HG02885 (cell line): ENCODE measurements around the gene NDUFS5.
"Not testable (repeated sequence)": the region's sequence is repeated elsewhere in the genome, so short reads cannot be mapped to it uniquely, and the experiment has no call there.

Experiments used
- ATAC-seq: cut with Tn5 transposase; IDR thresholded peaks from one replicate; pipeline ENCODE4 v1.9.1; 2021; ENCODE audit warnings: mild to moderate bottlenecking; ENCODE audit not compliant: unreplicated experiment, poor library complexity

Gene NDUFS5

DNA sequence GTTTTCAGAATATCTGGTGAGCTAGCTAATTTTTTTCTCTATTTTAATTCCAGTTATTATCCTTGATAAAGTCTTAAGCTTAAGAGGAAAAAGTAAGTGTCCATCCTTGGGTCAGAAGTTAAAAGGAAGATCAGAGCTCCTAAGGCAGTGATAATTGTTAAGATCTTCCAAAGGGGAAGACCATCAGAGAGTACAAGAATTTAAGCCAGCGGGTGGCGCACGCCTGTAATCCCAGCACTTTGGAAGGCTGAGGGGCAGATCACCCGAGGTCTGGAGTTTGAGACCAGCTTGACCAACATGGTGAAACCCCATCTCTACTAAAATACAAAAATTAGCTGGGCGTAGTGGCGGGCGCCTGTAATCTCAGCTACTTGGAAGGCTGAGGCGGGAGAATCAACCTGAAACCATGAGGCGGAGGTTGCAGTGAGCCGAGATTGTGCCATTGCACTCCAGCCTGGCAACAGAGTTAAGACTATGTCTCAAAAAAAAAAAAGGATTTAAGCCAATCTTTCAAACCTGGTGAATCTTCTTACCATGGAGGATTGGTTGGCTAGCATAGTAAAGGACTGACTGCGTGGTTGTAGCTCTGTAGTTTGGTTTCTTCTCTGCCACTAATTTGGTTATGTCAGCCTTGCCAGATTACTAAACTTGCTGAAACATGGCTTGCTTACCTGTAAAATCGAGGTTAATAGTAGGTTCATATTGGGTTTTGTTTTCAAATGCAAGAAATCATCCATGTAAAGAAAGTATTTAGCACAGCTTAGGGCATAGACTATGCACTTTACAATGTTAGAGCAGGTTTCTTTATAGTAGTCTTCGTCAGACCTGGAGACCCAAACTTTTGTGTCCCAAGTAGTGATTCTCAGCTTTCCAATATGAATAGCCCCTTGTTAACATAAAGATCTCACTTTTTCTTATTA lies 19.2 kb upstream of the NDUFS5 start:
- ATAC-seq = no peak

DNA sequence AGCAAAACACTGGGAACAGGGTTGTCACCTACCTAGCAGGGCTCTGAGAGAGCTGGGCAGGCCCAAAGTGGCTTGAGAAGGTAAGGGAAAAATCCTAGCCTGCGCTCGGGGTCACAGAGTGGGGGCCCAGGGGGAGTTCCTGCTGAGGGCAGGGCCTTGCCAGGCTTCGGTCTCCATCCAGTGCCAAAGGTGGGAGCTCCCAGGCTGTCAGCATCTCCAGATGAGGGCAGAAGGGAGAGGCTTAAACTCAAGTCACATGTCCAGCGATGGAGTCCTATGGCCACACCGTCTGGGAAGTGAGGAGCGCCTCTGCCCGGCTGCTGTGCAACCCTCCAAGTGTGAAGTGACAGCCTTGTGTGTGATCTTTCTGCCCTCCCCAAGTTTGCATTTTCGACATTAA lies 11.2 kb upstream of the NDUFS5 start:
- ATAC-seq = not testable (repeated sequence)

DNA sequence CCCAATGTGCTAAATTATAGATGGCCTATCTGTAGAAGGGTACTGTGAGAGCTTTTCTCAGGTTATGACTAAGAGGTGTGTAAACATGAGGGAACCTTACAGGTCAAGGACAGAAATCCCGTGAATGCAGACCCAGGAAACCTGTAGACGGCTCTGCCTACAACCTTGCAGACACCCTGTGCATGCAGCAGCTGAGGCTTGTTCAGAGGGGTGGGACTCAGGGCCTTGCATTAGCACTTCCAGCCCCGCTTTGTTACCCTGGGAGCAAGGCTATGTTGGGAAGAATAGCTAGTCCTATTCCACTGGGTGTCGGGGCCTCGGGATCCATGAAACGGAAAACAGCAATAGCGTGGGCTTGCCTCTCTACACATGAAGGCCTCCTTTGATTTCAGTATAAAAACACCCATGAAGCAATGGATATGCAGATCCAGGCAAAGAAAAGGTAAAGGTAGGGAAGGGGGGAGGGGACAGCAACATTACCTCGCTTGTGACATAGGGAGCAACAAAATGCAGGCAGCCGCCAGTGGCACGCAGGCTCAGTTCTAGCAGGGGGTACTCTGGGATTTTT lies 9.5 kb upstream of the NDUFS5 start:
- ATAC-seq = no peak

DNA sequence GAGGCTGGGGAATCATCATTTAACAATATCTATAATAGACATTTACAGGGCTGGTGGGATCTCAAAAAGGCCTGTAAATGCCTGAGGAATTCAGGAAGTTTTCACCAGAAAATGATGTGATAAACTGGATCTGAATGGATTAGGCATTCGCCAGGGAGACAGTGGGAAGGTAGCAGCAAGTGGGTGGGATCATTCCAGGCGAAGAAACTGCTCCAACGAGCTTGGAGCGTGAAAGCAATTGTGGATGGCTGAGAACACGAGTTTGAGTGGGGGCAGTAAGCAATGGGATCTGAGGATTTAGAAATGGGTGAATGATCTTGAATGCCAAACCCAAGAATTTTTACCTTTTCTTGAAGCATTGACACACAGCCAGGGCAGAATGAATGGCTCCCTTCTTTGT lies 8.9 kb upstream of the NDUFS5 start:
- no peak for ATAC-seq

DNA sequence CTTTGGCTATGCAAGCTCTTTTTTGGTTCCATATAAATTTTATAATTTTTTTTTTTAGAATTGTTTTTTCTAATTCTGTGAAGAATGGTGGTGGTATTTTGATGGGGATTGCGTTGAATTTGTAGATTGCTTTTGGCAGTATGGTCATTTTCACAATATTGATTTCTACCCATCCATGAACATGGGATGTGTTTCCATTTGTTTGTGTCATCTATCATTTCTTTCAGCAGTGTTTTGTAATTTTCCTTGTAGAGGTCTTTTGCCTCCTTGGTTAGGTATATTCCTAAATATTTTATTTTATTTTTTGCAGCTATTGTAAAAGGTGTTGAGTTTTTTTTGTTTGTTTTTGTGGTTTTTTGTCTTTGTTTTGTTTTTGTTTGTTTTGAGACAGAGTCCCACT lies 5.7 kb upstream of the NDUFS5 start:
- not testable (repeated sequence) for ATAC-seq

DNA sequence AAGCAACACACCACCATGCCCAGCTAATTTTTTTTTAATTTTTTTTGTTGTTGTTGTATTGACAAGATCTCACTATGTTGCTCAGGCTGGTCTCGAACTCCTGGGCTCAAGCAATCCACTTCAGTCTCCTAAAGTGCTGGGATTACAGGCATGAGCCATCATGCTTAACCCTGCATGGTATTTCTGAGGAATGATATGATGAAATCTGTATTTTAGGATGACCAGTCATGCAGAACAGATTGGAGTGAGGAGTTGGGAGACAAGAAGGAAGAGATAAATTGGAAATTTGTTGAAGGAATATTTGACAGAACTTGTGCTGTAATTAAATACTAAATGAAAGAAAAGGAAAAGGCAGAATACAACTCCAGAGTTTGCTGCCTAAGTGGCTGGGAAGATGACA lies 4.7 kb upstream of the NDUFS5 start:
- no peak for ATAC-seq

DNA sequence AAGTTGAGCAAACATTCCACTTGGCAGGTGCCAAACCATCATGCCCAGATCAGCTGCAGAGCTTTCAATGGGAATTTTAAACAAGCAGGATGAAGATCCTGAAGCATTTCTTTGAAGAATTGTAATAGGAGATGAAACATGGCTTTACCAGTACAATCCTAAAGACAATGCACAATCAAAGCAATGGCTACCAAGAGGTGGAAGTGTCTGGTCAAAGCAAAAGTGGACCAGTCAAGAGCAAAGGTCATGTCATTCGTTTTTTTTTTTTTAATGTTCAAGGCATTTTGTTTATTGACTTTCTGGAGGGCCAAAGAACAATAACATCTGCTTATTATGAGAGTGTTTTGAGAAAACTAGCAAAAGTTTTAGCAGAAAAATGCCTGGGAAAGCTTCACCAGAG lies 3.0 kb upstream of the NDUFS5 start:
- no peak for ATAC-seq

DNA sequence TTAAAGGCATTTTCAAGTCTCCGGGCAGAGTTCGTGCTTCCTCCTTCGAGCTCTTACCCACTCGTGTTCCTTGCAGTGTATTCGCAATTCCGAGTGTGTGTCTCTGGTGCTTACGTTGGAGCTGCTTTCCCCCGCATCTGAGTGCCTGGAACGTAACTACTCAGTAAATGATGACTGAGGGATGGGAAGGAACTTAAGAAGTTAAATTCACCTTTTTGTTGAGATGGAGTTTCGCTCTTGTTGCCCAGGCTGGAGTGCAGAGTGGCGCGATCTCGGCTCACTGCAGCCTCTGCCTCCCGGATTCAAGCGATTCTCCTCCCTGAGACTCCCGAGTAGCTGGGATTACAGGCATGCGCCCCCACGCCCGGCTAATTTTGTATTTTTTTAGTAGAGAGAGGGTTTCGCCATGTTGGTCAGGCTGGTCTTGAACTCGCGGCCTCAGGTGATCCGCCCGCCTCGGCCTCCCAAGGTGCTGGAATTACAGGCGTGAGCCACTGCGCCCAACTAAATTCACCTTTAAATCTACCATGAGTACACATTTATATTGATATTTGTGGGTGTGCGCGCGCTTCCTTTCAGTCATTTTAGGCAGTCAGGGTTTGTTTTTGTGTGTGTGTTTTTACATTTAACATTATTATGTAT lies 837 bp downstream of the NDUFS5 start:
- ATAC-seq = no peak

DNA sequence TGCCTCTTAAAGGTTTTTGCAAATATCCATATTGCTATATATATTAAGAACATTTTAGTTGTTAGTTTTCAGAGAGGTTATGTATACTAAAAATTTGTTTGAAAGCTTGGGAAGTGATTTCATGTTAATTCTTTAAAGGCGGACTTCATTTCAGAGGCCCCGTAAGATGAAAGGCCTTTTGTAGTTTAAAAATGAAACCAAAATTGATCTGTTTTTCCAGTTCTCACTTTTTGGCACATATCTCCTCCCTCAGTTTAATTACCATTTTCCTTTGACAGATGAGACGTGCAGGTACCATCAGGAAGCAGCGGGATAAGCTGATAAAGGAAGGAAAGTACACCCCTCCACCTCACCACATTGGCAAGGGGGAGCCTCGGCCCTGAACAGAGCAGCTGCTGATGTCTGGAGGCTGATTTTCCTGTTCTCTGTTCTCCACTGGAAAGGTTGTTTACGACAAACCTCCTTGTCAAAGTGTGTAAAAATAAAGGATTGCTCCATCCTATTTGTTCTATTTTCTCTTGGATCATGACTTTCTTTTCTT lies 8.0 kb downstream of the NDUFS5 start:
- no peak for ATAC-seq

DNA sequence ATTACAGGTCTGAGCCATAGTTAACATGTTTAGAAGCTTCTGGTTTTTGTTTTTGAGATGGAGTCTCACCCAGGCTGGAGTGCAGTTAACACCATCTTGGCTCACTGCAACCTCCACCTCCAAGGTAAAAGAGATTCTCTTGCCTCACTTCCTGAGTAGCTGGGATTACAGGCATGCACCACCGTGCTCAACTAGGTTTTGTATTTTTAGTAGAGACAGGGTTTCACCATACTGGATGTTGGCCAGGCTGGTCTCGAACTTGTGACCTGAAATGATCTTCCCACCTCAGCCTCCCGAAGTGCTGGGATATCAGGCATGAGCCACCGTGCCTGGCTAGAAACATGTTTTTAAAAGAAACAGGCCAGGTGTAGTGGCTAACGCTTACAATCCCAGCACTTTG lies 10.5 kb downstream of the NDUFS5 start:
- no peak for ATAC-seq

DNA sequence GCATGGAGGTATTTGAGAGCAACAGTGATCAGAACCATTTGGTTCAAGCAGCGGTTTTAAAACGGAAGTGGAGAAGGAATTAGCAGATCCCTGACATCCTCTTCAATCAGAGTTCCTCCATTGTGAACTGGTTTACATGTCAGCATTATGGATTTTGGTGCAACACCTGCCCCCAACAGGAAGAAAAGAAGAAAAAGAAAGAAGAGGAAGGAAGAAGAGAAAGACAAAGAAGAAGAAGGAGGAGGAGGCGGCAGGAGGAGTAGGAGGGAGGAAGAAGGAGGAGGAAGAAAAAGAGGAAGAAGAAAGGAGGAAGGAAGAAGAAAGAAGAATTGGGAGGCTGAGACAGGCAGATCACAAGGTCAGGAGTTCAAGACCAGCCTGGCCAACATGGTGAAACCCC lies 17.4 kb downstream of the NDUFS5 start:
- no peak for ATAC-seq

DNA sequence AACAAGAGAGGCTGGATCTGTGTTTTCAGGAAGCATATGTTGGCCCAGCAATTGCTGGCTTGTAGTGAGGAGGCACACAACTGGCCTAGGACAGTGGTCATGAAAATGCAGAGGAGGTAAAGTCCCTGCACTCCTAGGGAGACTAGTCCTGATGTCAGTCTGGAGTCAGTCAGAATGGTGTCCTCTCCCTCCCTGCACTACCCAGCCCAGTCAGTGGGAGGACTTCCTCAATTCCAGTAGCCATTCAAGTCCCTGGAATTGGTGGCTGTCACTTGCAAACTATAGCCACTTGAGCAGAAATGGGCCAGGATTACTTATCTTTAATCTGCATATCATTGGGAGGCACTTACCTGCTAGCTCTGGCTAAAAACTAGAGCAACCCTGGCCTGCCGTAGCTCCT lies 18.6 kb downstream of the NDUFS5 start:
- no peak for ATAC-seq

DNA sequence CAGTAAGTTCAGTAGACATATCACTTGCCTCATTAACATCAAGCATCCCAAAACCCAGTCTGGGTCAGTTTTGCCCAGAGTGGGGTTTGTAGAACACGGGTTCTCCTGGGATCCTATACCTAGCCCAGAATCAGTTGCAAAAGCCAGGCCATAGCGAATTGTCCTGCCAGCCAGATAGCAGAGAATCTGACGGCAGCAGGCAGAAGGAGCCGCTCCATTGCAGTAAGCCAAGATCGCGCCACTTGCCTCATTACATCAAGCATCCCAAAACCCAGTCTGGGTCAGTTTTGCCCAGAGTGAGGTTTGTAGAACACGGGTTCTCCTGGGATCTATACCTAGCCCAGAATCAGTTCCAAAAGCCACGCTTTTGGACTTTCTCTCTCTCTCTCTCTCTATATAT lies 19.1 kb downstream of the NDUFS5 start:
- no peak for ATAC-seq

DNA sequence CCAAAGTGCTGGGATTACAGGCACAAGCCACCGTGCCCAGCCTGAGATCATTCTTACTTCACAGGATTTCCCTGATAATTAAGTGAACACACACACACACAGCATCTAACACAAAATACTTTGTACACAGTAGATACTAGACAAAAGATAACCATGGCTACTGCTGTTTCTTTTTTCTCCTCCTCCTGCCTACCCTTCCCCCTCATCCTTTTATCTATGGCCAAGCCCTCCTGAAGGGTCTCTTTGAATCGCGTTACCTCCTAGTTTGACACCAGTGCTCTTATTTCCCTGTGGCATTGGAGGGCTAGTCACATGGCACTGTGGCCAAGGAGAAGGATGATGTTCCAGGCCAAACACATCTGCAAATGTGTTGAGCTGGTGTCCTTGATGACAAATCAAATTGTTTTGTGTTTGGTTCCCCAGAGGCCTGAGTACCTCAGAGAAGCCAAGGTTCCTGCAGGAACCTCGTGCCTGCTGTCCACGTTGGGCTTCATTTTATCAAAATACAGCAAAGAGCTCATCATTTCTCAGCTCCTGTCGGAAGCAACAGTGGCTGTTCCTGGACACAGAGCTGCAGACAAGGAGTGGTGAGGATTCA lies 20.6 kb downstream of the NDUFS5 start:
- no peak for ATAC-seq

DNA sequence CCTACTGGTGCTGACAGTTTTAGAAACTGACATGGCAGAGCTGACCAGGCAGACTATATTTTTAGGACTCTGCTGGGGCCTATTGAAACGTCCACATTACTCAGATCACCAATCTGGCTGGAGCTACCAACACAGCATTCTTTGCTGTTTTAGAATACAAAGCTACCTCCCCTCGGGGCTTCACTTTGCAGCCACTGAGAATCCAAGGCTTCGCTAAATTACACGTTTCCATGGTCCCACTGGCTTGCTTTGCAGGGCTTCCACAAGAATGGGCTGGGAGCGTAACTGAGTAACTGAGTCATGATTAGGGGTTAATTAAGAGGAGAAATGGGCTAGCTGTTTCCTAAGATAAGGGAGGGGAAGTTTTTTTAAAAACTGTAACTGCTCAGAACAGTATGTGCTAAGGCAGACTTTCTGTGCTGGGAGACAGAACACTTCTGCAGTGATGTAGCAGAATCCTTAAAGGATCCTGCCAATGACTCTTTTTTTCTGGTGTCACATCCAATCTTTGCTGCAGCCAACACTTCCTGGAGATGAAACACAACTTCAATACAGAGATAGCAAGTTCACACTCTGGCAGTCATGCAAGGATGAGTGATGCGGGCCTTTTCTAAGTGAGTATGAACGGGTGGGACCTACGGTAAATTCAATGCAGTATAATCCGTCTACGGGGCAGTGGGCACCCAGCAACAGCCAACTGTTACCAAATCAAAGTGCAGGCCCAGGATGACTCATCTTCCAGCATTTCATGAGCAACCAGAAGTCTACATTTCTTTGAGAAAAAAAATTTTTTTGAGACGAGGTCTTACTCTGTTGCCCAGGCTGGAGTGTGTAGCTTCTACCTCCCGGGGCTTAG lies 21.5 kb downstream of the NDUFS5 start:
- ATAC-seq = no peak

DNA sequence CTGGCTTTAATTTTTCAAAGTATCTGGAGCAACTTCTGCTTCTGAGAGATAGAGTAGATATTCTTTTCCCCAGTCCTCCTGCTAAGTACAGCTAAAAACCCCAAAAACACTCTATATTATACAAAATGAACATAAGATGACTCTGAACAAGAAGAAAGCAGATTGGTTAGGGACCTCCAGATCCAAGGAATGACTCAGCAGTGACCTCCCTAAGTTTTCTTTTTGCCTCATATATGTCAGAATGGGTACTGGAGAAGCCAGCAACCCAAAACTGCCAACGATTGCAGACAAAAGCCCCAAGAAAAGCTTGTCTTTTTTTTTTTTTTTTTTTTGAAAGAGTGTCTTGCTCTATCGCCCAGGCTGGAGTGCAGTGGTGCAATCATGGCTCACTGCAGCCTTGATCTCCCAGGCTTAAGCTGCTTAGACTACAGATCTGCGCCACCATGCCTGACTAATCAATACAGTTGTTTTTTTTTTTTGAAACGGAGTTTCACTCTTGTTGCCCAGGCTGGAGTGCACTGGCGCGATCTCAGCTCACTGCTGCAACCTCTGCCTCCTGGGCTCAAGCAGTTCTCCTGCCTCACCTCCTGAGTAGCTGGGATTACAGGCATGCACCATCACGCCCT lies 22.7 kb downstream of the NDUFS5 start:
- no peak for ATAC-seq

DNA sequence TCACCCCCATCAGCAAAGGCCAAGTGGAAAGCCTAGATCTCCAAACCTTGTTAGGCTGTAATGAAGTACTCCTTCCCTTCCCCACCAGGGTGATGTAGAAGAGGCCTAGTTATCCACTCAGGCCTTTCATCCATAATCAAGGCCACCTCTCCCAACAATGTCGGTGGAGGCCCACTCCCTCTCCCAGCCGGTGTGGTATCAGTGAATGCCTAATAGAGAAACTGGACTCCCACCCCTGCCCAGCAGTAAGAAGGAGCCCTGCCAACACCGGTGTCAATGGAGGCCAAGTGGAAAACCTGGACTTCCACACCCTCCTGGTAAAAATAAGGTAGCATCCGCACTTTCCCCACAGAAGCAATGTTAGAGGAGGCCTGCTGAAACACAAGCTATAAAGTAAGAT lies 23.9 kb downstream of the NDUFS5 start:
- no peak for ATAC-seq

DNA sequence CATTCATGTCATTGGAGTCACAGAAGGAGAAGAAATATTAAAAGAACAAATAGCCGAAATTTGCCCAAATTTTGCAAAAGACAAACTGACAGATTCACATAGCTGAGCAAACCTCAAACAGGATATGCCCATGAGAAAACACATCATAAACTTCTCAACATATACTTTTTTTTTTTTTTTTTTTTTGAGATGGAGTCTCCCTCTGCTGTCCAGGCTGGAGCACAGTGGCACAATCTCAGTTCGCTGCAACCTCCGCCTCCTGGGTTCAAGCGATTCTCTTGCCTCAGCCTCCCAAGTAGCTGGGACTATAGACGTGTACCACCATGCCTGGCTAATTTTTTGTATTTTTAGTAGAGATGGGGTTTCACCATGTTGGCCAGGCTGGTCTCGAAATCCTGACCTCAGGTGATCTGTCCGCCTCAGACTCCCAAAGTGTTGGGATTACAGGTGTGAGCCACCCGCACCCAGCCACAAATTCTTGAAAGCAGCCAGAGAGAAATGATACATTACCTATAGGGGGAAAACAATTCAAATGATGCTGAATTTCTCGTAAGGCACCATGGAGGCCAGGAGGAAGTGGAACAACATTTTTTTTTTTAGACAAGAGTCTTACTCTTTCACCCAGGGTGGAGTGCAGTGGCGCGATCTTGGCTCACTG lies 25.2 kb downstream of the NDUFS5 start:
- ATAC-seq = not testable (repeated sequence)

DNA sequence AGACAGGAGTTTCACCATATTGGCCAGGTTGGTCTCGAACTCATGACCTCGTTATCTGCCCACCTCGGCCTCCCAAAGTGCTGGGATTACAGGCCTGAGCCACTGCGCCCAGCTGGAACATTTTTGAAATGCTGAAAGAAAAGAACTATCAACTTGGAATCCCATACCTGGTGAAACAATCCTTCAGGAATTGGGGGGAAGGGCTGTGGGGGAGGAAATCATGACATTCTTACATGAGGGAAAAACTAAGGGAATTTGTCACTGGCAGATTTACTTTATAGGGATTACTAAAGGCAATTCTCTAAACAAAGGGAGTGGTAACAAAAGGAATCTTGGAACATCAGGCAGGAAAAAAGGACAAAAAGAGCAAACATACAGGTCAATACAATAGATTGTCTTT lies 25.8 kb downstream of the NDUFS5 start:
- no peak for ATAC-seq
